ENCODE data around the gene NRG3. TPM values are rescaled to one million over a fixed set of nuclear protein-coding genes. Genes with fewer than 3 reads are reported as not detected.
A peak's percentile ranks its signal among the peaks of the same experiment; 100 is the strongest.

NRG3 gene
- total RNA-seq, 1 donor from 2014 or later, result 6.1 TPM

DNA sequence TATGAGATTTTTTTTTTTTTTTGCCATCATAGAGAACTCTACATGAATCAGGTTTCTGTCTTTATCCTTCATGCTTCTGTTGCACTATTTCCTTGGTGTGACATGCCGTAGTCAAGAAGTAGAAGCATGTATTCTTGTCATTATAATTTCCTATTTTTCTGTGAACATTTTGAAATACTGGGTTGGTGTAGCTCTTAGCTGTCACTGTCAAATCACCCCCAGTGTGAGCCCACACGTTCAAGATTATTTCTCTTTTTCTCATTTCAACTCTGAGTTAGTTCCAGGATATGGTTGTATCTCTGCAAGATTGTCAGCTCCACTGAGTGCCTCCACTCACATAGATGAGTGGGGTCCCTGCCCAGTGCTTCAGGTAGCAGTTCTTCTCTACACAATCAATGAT lies 209.5 kb downstream of the NRG3 start:
- no peaks in the 10 kb centered on the region for H3K36me3 Mint-ChIP-seq
- no peak for TF ChIP-seq CTCF (conservative IDR thresholded peaks at IDR 0.05)
- no peaks in the 10 kb centered on the region for H3K9me3 Mint-ChIP-seq
- H3K27ac Mint-ChIP-seq, result no peak overlapping the region
- no peaks in the 10 kb centered on the region for H3K4me1 Mint-ChIP-seq (ENCODE audit: unreplicated experiment)
- no peak for DNase-seq (ENCODE audit: extremely low spot score, unreplicated experiment)
- no peaks in the 10 kb centered on the region for H3K27me3 Mint-ChIP-seq
- H3K4me3 Mint-ChIP-seq, result no peak overlapping the region

- Mint-ChIP-seq H3K9me3 (no peaks in the 10 kb centered on the region), H3K36me3 (no peaks in the 10 kb centered on the region), H3K27ac (no peak overlapping the region), H3K27me3 (no peaks in the 10 kb centered on the region), H3K4me3 (no peak overlapping the region), H3K4me1 (ENCODE audit: unreplicated experiment) (no peaks in the 10 kb centered on the region)
- DNase-seq (ENCODE audit: extremely low spot score, unreplicated experiment), result no peak
- TF ChIP-seq CTCF (conservative IDR thresholded peaks at IDR 0.05), result no peak
Observed at GRCh38 chr10:82084904-82085303, 209.9 kb downstream of the NRG3 start.

DNA sequence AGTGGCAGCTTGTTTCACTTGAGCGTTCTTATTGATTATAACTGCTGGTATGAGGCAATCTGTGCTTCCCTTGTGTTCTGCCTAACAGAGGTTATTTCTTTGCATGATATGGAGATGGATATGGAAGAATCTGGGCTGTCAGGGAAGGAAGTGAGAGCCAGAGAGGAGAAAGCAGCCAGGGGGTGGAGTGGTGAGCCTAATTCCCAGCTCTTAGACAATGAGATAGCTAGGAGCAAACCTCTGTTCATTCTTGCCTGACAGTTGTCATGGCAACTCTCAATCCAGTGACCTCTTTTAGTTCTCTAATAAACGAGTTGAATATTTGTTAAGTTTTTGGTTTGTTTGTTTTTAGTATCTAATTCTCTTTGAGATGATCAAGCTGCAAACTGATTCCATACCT lies 214.3 kb downstream of the NRG3 start:
- peak; percentile 31 for TF ChIP-seq CTCF (conservative IDR thresholded peaks at IDR 0.05)
- Mint-ChIP-seq H3K4me1 (ENCODE audit: unreplicated experiment) (no peaks in the 10 kb centered on the region), H3K27ac (no peak overlapping the region), H3K9me3 (no peaks in the 10 kb centered on the region), H3K4me3 (no peak overlapping the region), H3K36me3 (no peaks in the 10 kb centered on the region), H3K27me3 (no peaks in the 10 kb centered on the region)
- no peak for DNase-seq (ENCODE audit: extremely low spot score, unreplicated experiment)

GRCh38 chr10:82091413-82091812 lies 216.4 kb downstream of the NRG3 start:
- no peak for TF ChIP-seq CTCF (conservative IDR thresholded peaks at IDR 0.05)
- no peaks in the 10 kb centered on the region for H3K36me3 Mint-ChIP-seq
- H3K27ac Mint-ChIP-seq, result no peak overlapping the region
- H3K4me3 Mint-ChIP-seq, result no peak overlapping the region
- DNase-seq (ENCODE audit: extremely low spot score, unreplicated experiment), result no peak
- no peaks in the 10 kb centered on the region for H3K9me3 Mint-ChIP-seq
- H3K27me3 Mint-ChIP-seq, result no peaks in the 10 kb centered on the region
- H3K4me1 Mint-ChIP-seq (ENCODE audit: unreplicated experiment), result no peaks in the 10 kb centered on the region

- no peak for TF ChIP-seq CTCF (conservative IDR thresholded peaks at IDR 0.05)
Observed at GRCh38 chr10:82092111-82092510, 217.1 kb downstream of the NRG3 start.

DNA sequence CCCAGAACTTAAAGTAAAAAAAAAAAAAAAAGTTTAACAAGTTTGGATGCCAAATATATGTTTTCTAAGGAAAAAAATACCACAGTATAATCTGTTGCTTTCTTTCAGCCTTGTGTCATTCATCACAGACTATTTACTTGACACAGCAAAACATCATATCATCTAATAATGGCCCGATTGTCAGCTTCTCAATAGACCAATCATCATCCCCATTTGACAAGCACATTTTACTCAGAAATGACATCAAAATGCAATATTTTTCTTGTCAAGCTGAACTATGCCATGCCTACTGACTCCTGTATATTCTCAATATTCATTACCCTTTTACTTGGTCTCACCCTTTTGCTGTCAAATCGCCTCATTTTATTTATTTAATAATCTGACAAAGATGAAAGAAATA lies 249.7 kb downstream of the NRG3 start:
- H3K27me3 Mint-ChIP-seq, result peaks cover 5% of the 10 kb centered on the region
- no peak for DNase-seq (ENCODE audit: extremely low spot score, unreplicated experiment)
- H3K4me1 Mint-ChIP-seq (ENCODE audit: unreplicated experiment), result no peaks in the 10 kb centered on the region
- no peaks in the 10 kb centered on the region for H3K9me3 Mint-ChIP-seq
- H3K36me3 Mint-ChIP-seq, result no peaks in the 10 kb centered on the region
- no peak overlapping the region for H3K27ac Mint-ChIP-seq
- TF ChIP-seq CTCF (conservative IDR thresholded peaks at IDR 0.05), result no peak
- no peak overlapping the region for H3K4me3 Mint-ChIP-seq

More at GRCh38 chr10:82092111-82092510, 217.1 kb downstream of the NRG3 start:
- H3K9me3 Mint-ChIP-seq, result no peaks in the 10 kb centered on the region
- H3K4me1 Mint-ChIP-seq (ENCODE audit: unreplicated experiment), result no peaks in the 10 kb centered on the region
- H3K27ac Mint-ChIP-seq, result no peak overlapping the region
- no peak for DNase-seq (ENCODE audit: extremely low spot score, unreplicated experiment)
- no peaks in the 10 kb centered on the region for H3K27me3 Mint-ChIP-seq
- H3K36me3 Mint-ChIP-seq, result no peaks in the 10 kb centered on the region
- no peak overlapping the region for H3K4me3 Mint-ChIP-seq

All from type B pancreatic cell (in vitro differentiated cells).